Liver (tissue), 9 donors: ENCODE results near the gene UGCG. TPM values are rescaled to one million over a fixed set of nuclear protein-coding genes. Genes with fewer than 3 reads are reported as not detected.

Experiments used
- DNase-seq: peaks from one replicate; pipeline ENCODE4 v3.0.0-alpha.2; 2017; ENCODE audit warnings: low spot score
- H3K27ac ChIP-seq, 2 donors: one replicate each; pipeline ENCODE4 v1.7.0; 2013; ENCODE audit warnings: inconsistent platforms in 2 of 2, low read length in 2 of 2, control low read depth in 1 of 2, low read depth in 1 of 2, mild to moderate bottlenecking in 1 of 2
- H3K27me3 ChIP-seq, 4 donors: one replicate each; pipeline versions ENCODE4 v1.6.1 to v1.7.0; 2013; ENCODE audit warnings: low read length in 3 of 4, inconsistent platforms in 1 of 4, mild to moderate bottlenecking in 1 of 4, moderate library complexity in 1 of 4; ENCODE audit not compliant: control insufficient read depth in 4 of 4, insufficient read depth in 4 of 4
- H3K36me3 ChIP-seq, 4 donors: one replicate each; pipeline versions ENCODE4 v1.6.1 to v1.7.0; 2013; ENCODE audit warnings: low read length in 3 of 4, mild to moderate bottlenecking in 3 of 4, low read depth in 1 of 4, moderate library complexity in 1 of 4; ENCODE audit not compliant: control insufficient read depth in 4 of 4, insufficient read depth in 3 of 4
- H3K4me1 ChIP-seq, 4 donors: one replicate each; pipeline versions ENCODE4 v1.6.1 to v1.7.0; 2013; ENCODE audit warnings: low read length in 3 of 4, mild to moderate bottlenecking in 3 of 4, moderate library complexity in 1 of 4; ENCODE audit not compliant: control insufficient read depth in 4 of 4, insufficient read depth in 4 of 4
- H3K4me3 ChIP-seq, 3 donors: one replicate each; pipeline versions ENCODE4 v1.6.1 to v1.7.0; 2013; ENCODE audit warnings: low read length in 3 of 3, control low read depth in 1 of 3, low read depth in 1 of 3, mild to moderate bottlenecking in 1 of 3
- H3K9ac ChIP-seq, 2 donors: one replicate each; pipeline ENCODE4 v1.7.0; 2013; ENCODE audit warnings: low read length in 2 of 2, mild to moderate bottlenecking in 2 of 2, moderate library complexity in 2 of 2, control low read depth in 1 of 2, low read depth in 1 of 2
- H3K9me3 ChIP-seq, 4 donors: one replicate each; pipeline versions ENCODE4 v1.6.1 to v1.7.0; 2013; ENCODE audit warnings: low read length in 3 of 4; ENCODE audit not compliant: control insufficient read depth in 4 of 4
- ATF3 ChIP-seq: IDR thresholded peaks from 2 replicates; pipeline ENCODE4 v1.6.1; 2016; ENCODE audit warnings: antibody characterized with exemption
- CTCF ChIP-seq: fragments of 150-350 bp; IDR thresholded peaks from 2 replicates; pipeline ENCODE4 v1.5.1; 2017; ENCODE audit warnings: improper control_type of control experiment, low read depth, low read length; ENCODE audit not compliant: missing input control
- EGR1 ChIP-seq, 2 donors: IDR thresholded peaks; 2 replicates each; pipeline ENCODE4 v1.6.1; 2016 to 2018; ENCODE audit warnings: antibody characterized with exemption in 2 of 2, low read depth in 2 of 2
- FOXA1 ChIP-seq: IDR thresholded peaks from 2 replicates; pipeline ENCODE4 v1.6.1; 2016; ENCODE audit warnings: antibody characterized with exemption
- FOXA2 ChIP-seq: IDR thresholded peaks from 2 replicates; pipeline ENCODE4 v1.6.1; 2016; ENCODE audit warnings: antibody characterized with exemption
- GABPA ChIP-seq, 2 donors: IDR thresholded peaks in 1 of 2; conservative IDR thresholded peaks in 1 of 2; 2 replicates each; pipeline ENCODE4 v1.6.1; 2016; ENCODE audit warnings: antibody characterized with exemption in 2 of 2, mild to moderate bottlenecking in 1 of 2, moderate library complexity in 1 of 2
- HNF4G ChIP-seq: IDR thresholded peaks from 2 replicates; pipeline ENCODE4 v1.6.1; 2016; ENCODE audit warnings: antibody characterized with exemption
- JUND ChIP-seq, 2 donors: IDR thresholded peaks; 2 replicates each; pipeline ENCODE4 v1.6.1; 2016; ENCODE audit warnings: antibody characterized with exemption in 2 of 2
- MAX ChIP-seq: IDR thresholded peaks from 2 replicates; pipeline ENCODE4 v1.6.1; 2016; ENCODE audit warnings: antibody characterized with exemption
- NR2F2 ChIP-seq: IDR thresholded peaks from 2 replicates; pipeline ENCODE4 v1.6.1; 2016; ENCODE audit warnings: antibody characterized with exemption
- RAD21 ChIP-seq, 2 donors: IDR thresholded peaks; 2 replicates each; pipeline ENCODE4 v1.6.1; 2016; ENCODE audit warnings: antibody characterized with exemption in 2 of 2, mild to moderate bottlenecking in 2 of 2
- REST ChIP-seq: IDR thresholded peaks from 2 replicates; pipeline ENCODE4 v1.6.1; 2016; ENCODE audit warnings: antibody characterized with exemption, mild to moderate bottlenecking
- SP1 ChIP-seq: IDR thresholded peaks from 2 replicates; pipeline ENCODE4 v1.6.1; 2018; ENCODE audit warnings: antibody characterized with exemption, mild to moderate bottlenecking
- WGBS: extraction: QIAGEN DNeasy Blood & Tissue Kit; methylation state at CpG from one replicate; pipeline ENCODE4 v1.1.7; 2013; 5-methylcytosine and 5-hydroxymethylcytosine counted together
- polyA plus RNA-seq, 2 donors: library from polyadenylated mRNA; stranded (reverse) in 1 of 2; unstranded in 1 of 2; fragments of 200-250 nt in 1 of 2; fragments of >200 nt in 1 of 2; fragmentation: Nextera tagmentation in 1 of 2; extraction: Ambion mirVana in 1 of 2; gene quantifications; one replicate each; pipeline versions ENCODE4 v1.2.1 to v1.2.3, GENCODE V29; 2013 to 2015
- total RNA-seq, 2 donors: library from RNA; depleted of rRNA; stranded (reverse); fragments of >200 nt; gene quantifications; one replicate each; pipeline ENCODE4 v1.2.3, GENCODE V29; 2014
- donor health status: healthy.
- donor health status: healthy.
- donor health status: healthy.
- donor health status: healthy.
- donor health status: healthy.

UGCG gene
- total and polyA plus RNA-seq, 4 donors: 5.2 to 44.2 (median 12.0) TPM

- 91% methylated on average over 5 of the region's 5 CpGs for WGBS
- Histone ChIP-seq H3K9me3 (no peaks in the 10 kb centered on the region), H3K4me1 (no peaks in the 10 kb centered on the region), H3K27ac (no peak overlapping the region), H3K27me3 (no peaks in the 10 kb centered on the region), H3K9ac (no peak overlapping the region), H3K36me3 (no peaks in the 10 kb centered on the region), H3K4me3 (no peak overlapping the region)
- TF ChIP-seq CTCF (no peak), MAX (no peak), SP1 (no peak), EGR1 (IDR thresholded peaks at IDR 0.05; ENCODE audit: low read depth in 2 of 2) (no peak), NR2F2 (no peak), REST (no peak), FOXA1 (no peak), GABPA (IDR thresholded peaks at IDR 0.05 in 1 of 2, conservative IDR thresholded peaks at IDR 0.05 in 1 of 2) (no peak), FOXA2 (no peak)
- no peak for DNase-seq
These were observed 72.4 kb downstream of the UGCG start for GRCh38 chr9:111969061-111969460.

GRCh38 chr9:111969622-111970021 lies 73.0 kb downstream of the UGCG start:
- WGBS: 75% methylated on average over 8 of the region's 8 CpGs
- DNase-seq: no peak
- Histone ChIP-seq H3K27ac (no peak overlapping the region), H3K4me1 (peaks cover 0 to 5% (median 0%) of the 10 kb centered on the region in 4 donors), H3K9ac (no peak overlapping the region), H3K27me3 (no peaks in the 10 kb centered on the region), H3K4me3 (no peak overlapping the region), H3K36me3 (no peaks in the 10 kb centered on the region), H3K9me3 (no peaks in the 10 kb centered on the region)
- TF ChIP-seq RAD21 (IDR thresholded peaks at IDR 0.05): no peak
- no peak for TF ChIP-seq NR2F2
- no peak for TF ChIP-seq FOXA2
- TF ChIP-seq GABPA (IDR thresholded peaks at IDR 0.05 in 1 of 2, conservative IDR thresholded peaks at IDR 0.05 in 1 of 2): no peak
- TF ChIP-seq JUND (IDR thresholded peaks at IDR 0.05): no peak
- no peak for TF ChIP-seq HNF4G
- no peak for TF ChIP-seq ATF3

- H3K27ac ChIP-seq: no peak overlapping the region
- H3K9me3 ChIP-seq: no peaks in the 10 kb centered on the region
- H3K4me1 ChIP-seq: peaks cover 0 to 9% (median 4%) of the 10 kb centered on the region in 4 donors
- H3K27me3 ChIP-seq: no peaks in the 10 kb centered on the region
- no peak overlapping the region for H3K9ac ChIP-seq
- DNase-seq: no peak
- no peaks in the 10 kb centered on the region for H3K36me3 ChIP-seq
- no peak overlapping the region for H3K4me3 ChIP-seq
- 98% methylated on average over 2 of the region's 2 CpGs for WGBS
- TF ChIP-seq CTCF (no peak), RAD21 (IDR thresholded peaks at IDR 0.05) (no peak)
These were observed 74.2 kb downstream of the UGCG start for GRCh38 chr9:111970827-111971226.
